HG02571 (cell line): Measurements from ENCODE around the gene ROMO1.
"Not testable (repeated sequence)": the region's sequence is repeated elsewhere in the genome, so short reads cannot be mapped to it uniquely, and the experiment has no call there.

Experiments used
- ATAC-seq: cut with Tn5 transposase; IDR thresholded peaks from one replicate; pipeline ENCODE4 v1.9.1; 2021; ENCODE audit warnings: mild to moderate bottlenecking, moderate library complexity; ENCODE audit not compliant: unreplicated experiment

ROMO1 gene

GRCh38 chr20:35729283-35729807 is 30.1 kb downstream of the ROMO1 start:
- ATAC-seq, result no peak

- no peak for ATAC-seq
Observed at GRCh38 chr20:35729836-35730582, 30.8 kb downstream of the ROMO1 start.

DNA sequence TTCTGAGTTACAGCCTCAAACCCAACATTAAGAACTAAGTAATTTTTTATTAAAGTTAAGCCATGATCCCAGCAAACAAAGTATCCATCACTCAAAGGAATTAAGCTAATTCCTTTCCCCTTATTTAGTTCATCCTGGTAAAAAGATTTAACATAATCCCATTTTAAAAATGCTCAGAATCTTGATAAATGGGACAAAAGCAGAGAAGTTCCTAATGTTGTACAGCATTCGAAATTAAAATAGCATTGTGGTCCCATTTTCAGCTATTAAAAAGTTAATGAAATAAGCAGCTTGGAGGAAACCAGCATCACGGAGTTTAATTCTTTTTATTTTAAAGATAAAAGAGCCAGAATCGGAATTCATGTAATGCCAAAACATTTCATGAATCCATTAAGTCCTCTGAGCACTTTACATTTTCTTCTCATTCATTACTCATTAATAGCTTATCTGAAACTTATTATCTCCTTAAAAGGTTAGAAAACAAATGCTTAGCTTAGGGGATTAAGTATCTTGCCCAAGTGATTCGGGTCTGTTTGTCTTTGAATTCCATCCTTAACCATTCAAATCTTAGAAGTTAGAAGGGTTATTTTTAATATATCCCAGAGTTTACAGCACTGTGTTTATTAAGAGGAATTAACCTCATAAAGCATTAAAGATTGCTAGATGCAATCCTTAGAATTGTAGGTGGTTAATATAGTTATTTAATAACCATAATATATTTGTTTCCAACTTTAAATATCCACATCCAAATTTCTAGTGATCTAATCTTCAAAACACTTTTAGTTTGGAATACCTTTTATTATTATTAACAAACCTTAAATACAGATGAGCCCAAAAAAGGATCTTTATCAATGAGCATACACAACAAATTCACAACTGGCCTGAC is 31.6 kb downstream of the ROMO1 start:
- no peak for ATAC-seq

- no peak for ATAC-seq
Observed at GRCh38 chr20:35731469-35731788, 32.2 kb downstream of the ROMO1 start.

DNA sequence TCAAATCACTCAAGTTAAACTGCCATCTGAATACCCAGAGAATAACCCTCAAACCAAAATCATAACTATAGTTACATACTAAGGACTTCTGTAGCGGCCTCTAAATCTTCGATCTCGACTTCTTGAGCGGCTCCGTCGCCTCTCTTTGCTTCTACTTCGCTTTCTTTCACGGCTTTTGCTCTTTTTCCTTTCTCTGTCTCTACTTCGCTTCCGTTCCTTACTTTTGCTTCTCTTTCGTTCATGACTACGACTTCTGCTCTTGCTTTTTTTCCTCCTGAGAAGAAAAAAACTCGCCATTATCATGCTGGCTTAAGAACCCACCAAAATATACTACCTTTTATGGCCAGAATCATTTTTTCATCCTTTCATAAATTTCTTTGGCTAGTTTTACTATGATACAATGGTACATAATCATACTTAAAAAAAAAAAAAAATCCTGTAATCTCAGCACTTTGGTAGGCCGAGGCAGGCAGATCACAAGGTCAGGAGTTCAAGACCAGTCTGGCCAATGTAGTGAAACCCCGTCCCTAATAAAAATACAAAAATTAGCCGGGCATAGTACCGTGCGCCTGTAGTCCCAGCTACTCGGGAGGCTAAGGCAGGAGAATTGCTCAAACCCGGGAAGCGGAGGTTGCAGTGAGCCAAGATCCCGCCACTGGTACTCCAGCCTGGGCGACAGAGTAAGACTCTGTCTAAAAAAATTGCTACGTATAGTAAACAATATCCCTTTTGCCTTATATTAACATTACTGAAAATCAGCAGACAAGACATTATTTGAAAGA is 32.8 kb downstream of the ROMO1 start:
- ATAC-seq, result no peak

- no peak for ATAC-seq
Observed at GRCh38 chr20:35732644-35732982, 33.4 kb downstream of the ROMO1 start.

- ATAC-seq, result no peak
Observed at GRCh38 chr20:35734374-35734773, 35.2 kb downstream of the ROMO1 start.

- no peak for ATAC-seq
Observed at GRCh38 chr20:35734777-35735649, 35.8 kb downstream of the ROMO1 start.

DNA sequence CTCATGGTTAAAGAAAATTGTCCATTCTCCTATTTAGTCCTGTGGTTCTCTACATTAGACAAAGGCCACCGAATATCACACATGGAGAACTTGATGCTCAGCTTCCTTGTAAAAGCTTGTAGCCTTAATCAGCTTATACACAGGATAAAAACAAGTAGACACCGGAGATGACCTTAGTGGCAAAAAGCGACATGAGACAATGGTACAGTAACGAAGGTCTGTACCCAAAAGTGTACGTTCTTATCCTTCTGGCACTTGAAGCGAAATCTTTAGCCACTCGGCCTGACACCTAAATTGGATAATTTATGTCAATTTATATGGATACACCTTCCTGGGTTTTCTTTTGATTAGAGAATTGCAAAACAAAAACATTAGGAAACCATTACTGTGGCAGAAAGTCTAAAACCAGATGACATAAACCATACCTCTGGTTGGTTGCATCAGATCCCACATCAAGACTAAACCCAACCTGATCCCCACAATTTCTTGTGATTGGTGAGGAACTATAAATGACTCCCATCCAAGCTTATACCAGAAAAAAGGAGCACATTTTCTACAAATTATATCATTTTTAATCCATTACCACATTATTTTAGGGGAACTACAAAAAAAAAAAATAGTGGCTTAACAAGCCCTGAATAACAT is 36.7 kb downstream of the ROMO1 start:
- no peak for ATAC-seq

- ATAC-seq, result no peak
Observed at GRCh38 chr20:35737865-35738333, 38.7 kb downstream of the ROMO1 start.

DNA sequence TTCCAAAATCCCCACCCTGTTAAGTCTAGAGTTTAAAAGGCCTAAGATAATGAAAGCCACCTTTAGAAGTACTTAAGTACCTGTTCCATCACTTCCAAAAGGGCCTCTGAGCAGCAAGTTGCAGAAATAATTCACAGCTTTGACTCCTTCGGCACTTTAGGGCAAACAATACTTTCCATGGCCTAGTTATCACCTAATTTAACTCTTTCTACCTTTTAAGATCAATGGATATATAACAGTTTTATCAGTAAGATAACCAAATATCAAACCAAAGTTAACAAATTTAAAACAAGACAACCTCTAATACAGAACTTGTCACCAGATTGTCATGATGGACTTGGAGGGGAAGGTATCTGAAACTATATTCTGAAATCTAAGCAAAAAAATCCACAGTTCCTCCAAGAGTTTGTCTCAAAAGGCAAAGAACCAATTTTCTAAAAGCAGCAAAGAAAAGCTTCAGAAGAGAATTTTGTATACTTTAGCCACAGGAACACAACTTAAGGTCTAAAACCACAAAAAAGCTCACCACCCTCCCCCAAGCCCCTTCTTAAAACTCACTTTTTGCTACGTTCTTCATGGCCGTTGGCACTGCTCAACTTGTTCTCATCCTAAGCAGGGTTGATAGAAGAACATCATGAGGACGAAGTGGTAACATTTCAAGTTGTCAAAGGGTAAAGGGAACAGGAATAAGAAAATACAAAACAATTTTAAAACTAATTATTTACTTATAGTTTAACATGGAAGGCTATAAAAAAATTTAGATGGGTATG is 39.4 kb downstream of the ROMO1 start:
- ATAC-seq, result no peak

DNA sequence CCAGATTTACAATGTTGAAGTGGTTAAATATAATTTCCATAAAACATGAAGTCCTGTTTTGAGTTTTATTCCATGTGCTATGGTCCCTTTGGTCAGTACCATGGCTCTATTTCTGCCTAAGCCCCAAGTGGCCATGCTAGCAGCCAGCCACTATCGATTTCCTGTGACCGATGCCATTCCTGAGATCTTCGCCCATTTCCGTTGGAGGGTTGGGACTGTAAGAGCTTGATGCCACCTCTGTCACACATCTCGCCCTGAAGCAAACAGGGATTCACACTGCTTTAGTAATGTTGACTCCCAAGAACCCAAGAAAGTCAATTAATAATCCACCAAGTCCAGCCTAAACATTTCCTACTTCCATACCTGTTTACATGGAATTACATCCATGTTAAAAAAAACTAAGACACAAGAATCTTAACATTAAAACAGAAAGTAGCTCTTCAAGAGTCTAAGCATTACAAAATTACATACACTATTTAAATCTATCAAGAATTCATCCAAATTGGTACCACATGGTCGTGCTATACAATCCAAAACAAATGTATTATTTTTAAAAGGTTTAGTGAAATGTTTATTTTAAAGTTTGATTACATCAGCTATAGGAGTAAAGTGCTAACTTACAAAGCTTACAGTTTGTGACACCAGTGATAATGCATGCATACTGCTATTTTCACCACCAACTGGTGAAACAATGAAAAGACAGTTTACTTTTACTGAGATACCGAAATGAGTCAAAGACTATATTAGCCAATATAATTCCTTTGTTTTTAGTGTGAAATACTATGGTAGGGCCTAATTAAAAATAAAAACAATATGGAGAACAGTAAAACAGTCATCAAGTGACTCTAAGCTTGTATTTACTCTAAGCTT is 40.3 kb downstream of the ROMO1 start:
- no peak for ATAC-seq

DNA sequence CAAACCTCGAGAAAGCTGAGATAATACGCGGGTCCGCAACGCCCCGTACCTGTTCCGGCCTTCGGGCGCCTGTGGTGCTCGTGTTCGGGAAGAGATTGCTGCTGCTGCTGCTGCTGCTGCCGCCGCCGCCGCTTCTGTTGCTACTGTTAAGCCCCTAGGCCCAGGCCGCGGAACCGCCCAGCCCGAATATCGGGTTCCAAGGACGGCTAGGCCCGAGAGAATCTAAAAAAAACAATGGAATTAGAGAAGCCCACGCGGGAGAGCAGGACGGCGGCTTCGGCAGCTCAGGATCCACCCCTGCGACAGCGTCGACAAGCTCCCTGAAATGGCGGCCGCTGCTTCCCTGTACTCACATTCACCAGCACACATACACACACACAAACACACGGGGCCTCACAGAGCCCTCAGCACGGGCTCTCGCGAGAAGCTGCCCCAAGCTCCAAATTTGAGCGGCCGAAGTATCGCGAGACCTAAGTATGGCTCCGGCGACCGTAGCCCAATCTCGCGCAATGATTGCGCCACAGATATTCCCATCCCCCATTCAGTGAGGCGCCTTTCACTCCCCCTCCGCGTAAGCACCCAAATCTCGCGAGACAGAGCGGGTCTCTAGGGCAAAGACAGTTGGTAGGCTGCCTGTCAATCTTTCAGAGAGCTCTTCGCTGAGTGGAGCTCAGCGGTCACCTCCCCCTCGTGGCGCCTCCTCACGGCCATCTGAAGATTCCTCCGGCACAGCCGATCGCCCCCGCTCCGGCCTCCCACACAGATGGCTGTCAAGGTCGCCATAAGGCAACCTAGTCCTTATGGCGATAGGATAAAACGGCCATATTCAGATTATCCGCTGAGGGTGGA is 42.9 kb downstream of the ROMO1 start, which contains the start of gene RBM39:
Gene RBM39 (minus strand): TSS at position 369 of the 849 bp plus-strand sequence. CDS start 1,386 bp downstream, outside the sequence.
- peak; percentile 83 for ATAC-seq

DNA sequence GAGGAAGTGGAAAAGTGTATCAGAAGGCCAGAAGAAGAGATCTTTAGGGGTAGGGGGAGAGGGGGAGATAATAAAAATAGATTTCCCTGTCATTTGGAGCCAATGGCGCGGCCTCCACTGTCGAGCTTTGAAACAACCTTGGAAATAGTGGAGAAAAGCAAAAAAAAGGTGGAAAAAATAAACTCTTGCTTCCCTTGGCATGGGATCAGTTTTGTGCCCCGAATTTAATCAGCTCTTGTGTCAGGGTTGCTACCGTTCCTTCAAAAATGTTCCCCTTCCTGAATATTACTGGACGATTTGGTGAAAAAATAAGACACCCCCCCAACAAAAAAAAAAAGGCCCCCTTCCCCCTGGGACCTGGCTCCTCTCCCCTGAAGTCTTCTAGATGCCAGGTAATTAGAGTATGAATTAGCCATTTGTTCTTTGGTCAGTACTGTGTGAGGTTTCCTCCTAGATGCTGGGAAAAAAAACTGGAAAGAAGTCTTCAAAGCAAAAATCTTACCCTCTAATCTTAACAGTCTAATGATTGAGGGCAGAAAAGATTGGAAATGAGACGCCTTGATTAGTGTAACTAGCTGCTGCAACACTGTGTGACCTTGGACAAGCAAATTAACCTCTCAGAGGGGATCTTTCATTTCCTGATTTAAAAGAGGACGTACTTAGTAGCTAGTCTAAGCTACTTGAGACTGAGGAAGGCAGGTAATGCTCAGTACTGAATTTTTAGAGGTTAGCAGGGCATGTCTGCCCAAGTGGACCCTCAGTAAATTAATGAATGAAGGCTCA is 43.7 kb downstream of the ROMO1 start:
- ATAC-seq, result no peak

DNA sequence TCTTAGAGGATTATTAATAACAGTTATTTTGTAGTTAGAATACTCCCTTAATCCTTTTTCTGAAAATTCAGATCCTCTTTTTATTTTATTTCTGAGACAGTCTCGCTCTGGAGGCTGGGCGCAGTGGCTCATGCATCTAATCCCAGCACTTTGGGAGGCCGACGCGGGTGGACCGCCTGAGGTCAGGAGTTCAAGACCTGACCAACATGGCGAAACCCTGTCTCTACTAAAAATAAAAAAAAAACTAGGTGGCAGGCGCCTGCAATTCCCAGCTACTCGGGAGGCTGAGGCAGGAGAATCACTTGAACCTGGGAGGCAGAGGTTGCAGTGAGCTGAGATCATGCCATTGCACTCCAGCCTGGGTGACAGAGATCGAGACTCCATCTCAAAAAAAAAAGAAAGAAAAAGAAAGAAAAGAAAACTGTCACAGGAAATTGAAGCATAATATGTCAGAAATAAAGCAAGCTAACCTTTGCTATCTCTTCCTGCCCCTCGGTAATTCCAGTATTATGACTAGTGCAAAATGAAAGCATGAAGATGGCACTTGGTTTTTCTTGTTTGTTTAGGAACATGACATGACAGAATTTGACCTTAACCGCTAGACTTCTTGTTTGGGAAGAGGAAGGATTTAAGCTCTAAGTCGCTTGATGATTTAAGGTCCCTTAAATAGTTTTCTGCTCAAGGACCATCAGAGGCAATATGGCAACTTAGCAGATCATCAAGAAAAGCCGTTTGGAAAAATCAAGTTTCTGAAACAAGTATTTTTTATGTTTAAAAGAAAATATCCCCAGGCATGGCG is 44.7 kb downstream of the ROMO1 start:
- no peak for ATAC-seq

- ATAC-seq, result not testable (repeated sequence)
Observed at GRCh38 chr20:35744492-35744841, 45.3 kb downstream of the ROMO1 start.
